ENCODE data around the gene TSNAX.

DNA sequence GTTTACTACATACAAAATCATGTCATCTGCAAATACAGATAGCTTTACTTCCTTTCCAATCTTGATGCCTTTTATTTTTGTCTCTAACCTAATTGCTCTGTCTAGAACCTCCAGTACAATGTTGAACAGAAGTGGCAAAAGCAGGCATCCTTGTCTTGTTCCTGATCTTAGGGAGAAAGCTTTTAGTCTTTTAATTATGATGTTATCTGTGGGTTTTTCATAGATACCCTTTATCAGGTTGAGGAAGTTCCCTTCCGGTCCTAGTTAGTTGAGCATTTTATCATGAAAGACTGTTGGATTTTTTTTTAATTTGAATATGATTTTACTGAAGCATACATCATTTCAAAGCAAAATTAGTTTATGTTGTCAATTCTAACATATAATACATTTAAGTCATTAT lies 52.4 kb downstream of the TSNAX start:
- TF ChIP-seq CTCF (conservative IDR thresholded peaks at IDR 0.05; ENCODE audit: low read length): no peak
- no peak for TF ChIP-seq EZH2phosphoT487 (IDR thresholded peaks at IDR 0.05; ENCODE audit: borderline replicate concordance)
